Mucosa of descending colon (tissue), 3 donors: ENCODE results near the gene MEGF8. TPM values are rescaled to one million over a fixed set of nuclear protein-coding genes. Genes with fewer than 3 reads are reported as not detected.

Experiments used
- ATAC-seq: fragments of 200-7000 bp; cut with Tn5 transposase; one replicate; pipeline ENCODE4 v1.9.1; 2020; ENCODE audit warnings: mild to moderate bottlenecking, moderate library complexity
- DNase-seq, 3 donors: peaks; one replicate each; pipeline ENCODE4 v3.0.0-alpha.2; 2020
- H3K36me3 ChIP-seq: fragments of 200-600 bp; one replicate; pipeline ENCODE4 v1.8.0; 2021; ENCODE audit warnings: low read depth, mild to moderate bottlenecking
- H3K4me1 ChIP-seq: fragments of 200-600 bp; one replicate; pipeline ENCODE4 v1.8.0; 2021; ENCODE audit warnings: low read depth, mild to moderate bottlenecking
- H3K4me3 ChIP-seq: fragments of 200-600 bp; one replicate; pipeline ENCODE4 v1.8.0; 2021; ENCODE audit warnings: mild to moderate bottlenecking
- H3K9me3 ChIP-seq: fragments of 200-600 bp; one replicate; pipeline ENCODE4 v1.8.0; 2021; ENCODE audit warnings: mild to moderate bottlenecking
- CTCF ChIP-seq: fragments of 200-600 bp; IDR thresholded peaks from one replicate; pipeline ENCODE4 v1.8.0; 2022; ENCODE audit warnings: antibody characterized with exemption, mild to moderate bottlenecking
- intact Hi-C, 2 donors: fragments of 100-400 bp; cut with DNase I in 1 of 2; cut with micrococcal nuclease in 1 of 2; formaldehyde crosslinking; loops; one replicate each; pipeline versions ENCODE4 v1.11.0 to v1.11.1; 2022; cut with DNase I, micrococcal nuclease
- total RNA-seq, 3 donors: library from RNA; stranded (reverse); fragmentation: NEBNext Ultra II Directional in 2 of 3; extraction: Animal tissue kit (Norgen Biotek cat#: 25700) in 2 of 3; gene quantifications; one replicate each; pipeline versions ENCODE4 v1.2.1 to v1.2.4, GENCODE V29; 2021 to 2023
- donor health status: DM: no; HTN: no; CAD: no; lungs with moderate emphysema.
- donor health status: DM: no; HTN: no; CAD: no.
- donor health status: DM: no; HTN: yes; CAD: no.

Gene MEGF8
- total RNA-seq, 3 donors from 2014 or later, result 17.6 to 27.0 (median 23.9) TPM

- intact Hi-C loops, result no loop called here
- TF ChIP-seq CTCF, result no peak
- ATAC-seq (no peak), DNase-seq (no peak)
- H3K4me1 ChIP-seq, result peaks cover 26% of the 10 kb centered on the region
- H3K36me3 ChIP-seq, result peaks cover 3% of the 10 kb centered on the region
- H3K4me3 ChIP-seq, result no peak overlapping the region
- H3K9me3 ChIP-seq, result no peaks in the 10 kb centered on the region
Observed at GRCh38 chr19:42287827-42288107, 37.7 kb upstream of the MEGF8 start.

DNA sequence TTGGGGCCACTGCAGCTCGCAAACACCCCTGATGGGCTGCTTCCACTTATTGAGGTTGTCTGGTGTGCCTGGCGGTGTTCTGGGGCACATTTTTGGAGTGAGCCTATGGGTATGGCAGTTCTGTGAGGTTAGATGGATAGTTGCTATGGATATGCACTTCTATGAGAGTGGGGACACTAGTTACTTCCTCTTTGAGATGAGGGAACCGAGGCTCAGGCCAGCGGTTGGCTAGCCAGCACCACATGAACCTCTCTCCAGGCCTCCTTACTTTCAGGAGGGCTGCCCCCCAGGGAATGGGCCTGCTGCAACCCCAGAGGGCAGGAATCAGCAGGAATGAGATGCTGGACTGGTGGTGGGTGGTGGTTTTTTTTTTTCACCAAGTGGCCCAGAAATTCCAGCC lies 37.0 kb upstream of the MEGF8 start:
- Histone ChIP-seq H3K36me3 (peaks cover 3% of the 10 kb centered on the region), H3K9me3 (no peaks in the 10 kb centered on the region), H3K4me1 (peaks cover 20% of the 10 kb centered on the region), H3K4me3 (no peak overlapping the region)
- no peak for TF ChIP-seq CTCF
- DNase-seq, result no peak
- no peak for ATAC-seq
- intact Hi-C loops, result no loop called here

DNA sequence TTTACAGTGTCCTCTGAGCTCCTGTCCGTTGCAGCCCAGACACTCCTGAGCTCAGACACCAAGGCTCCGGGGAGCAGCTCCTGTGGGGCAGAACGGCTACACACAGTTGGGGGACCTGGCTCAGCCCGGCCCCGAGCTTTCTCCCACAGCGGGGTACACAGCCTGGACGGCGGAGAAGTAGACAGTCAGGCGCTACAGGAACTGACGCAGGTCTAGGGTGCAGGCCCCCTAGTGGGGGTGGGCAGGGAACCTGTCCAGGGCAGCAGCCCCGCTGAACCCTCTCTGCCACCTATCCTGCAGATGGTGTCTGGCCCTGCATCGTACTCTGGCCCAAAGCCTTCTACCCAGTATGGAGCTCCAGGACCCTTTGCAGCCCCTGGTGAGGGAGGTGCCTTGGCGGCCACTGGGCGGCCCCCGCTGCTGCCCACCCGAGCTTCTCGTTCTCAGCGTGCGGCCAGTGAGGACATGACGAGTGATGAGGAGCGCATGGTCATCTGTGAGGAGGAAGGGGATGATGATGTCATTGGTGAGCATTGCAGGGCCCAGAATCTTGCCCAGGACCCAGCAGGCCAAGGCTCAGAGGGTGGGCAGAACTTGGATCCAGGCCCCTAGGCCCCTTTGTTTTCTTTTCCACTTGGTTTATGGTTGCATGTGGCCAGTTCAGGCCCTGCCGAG lies 36.4 kb upstream of the MEGF8 start:
- Histone ChIP-seq H3K36me3 (peaks cover 3% of the 10 kb centered on the region), H3K9me3 (no peaks in the 10 kb centered on the region), H3K4me1 (peaks cover 20% of the 10 kb centered on the region), H3K4me3 (no peak overlapping the region)
- intact Hi-C loops, result no loop called here
- DNase-seq (no peak), ATAC-seq (no peak)
- no peak for TF ChIP-seq CTCF

GRCh38 chr19:42289556-42290041 lies 35.8 kb upstream of the MEGF8 start:
- intact Hi-C loops, result no loop called here
- Histone ChIP-seq H3K4me1 (peaks cover 20% of the 10 kb centered on the region), H3K36me3 (peaks cover 3% of the 10 kb centered on the region), H3K4me3 (no peak overlapping the region), H3K9me3 (no peaks in the 10 kb centered on the region)
- ATAC-seq (no peak), DNase-seq (no peak)
- TF ChIP-seq CTCF, result no peak

DNA sequence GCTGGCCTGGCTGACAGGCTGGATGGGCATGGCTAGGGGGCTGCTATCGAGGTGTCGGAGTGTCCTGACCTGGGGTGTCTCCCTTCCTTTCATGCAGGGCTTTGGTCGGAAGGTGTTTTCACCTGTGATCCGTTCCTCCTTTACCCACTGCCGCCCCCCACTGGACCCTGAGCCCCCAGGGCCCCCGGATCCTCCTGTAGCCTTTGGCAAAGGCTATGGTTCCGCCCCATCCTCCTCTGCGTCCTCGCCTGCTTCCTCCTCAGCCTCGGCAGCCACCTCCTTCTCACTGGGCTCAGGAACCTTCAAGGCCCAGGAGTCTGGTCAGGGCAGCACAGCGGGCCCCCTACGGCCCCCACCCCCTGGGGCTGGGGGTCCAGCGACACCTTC lies 35.3 kb upstream of the MEGF8 start:
- peak in 1 of 3 donors; percentile 38 for DNase-seq
- TF ChIP-seq CTCF, result no peak
- intact Hi-C loops, result no loop called here
- peaks cover 3% of the 10 kb centered on the region for H3K36me3 ChIP-seq
- no peak for ATAC-seq
- no peaks in the 10 kb centered on the region for H3K9me3 ChIP-seq
- H3K4me1 ChIP-seq, result peaks cover 18% of the 10 kb centered on the region
- H3K4me3 ChIP-seq, result no peak overlapping the region
